Measurements from ENCODE around the gene PTPN23. TPM values are rescaled to one million over a fixed set of nuclear protein-coding genes. Genes with fewer than 3 reads are reported as not detected.

PTPN23 gene
- total RNA-seq, 6 experiments from 2014 or later: 14.9 to 25.8 (median 16.9) TPM

DNA sequence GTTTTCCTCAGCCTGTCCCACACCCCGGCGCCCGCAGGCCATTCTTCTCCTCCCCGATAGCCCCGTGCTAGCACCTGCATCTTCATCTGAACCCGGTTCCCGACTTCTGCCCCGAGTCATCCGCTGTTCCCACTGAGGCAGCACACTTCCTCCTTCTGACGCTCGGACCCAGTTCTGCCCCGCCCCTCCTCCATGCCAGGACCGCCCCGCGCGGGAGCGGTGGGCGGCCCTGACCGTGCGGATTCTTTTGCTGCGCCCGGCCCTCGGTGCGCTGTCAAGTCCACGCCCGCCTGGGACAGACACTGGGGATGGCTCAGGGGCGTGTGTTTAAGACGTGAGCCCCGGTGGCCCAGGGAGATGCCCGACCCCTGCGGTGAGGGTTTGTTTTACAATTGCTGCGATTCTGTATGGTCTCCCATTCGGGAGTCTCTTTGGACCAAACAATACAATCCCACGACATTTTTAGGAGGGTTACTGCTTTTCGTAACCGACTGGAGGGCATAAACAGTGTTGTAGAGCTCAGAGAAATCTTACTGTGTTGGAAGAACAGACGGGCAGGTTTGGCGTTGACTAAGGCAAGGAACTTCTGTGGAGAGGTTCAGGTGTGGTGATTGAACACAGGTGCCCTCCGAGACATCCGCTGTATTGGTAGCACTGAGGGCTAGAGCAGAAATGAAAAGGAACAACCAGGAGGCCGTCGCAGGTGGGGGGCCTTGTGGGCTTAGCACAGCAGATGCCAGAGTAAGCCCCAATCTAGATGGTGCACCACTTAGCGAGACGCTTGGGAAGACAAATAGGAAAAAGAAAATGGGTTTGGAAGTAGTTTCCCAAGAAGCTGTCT is 716 bp downstream of the PTPN23 start:
- Histone ChIP-seq H3K36me3 (no peaks in the 10 kb centered on the region), H3K4me3 (peak overlapping the region; percentile 95 to 99 (median 96)), H3K9me3 (no peaks in the 10 kb centered on the region), H3K4me1 (peaks cover 0 to 37% (median 11%) of the 10 kb centered on the region in 4 donors), H3K27ac (peak overlapping the region; percentile 67 to 96 (median 92)), H3K27me3 (no peaks in the 10 kb centered on the region)
- ATAC-seq: peak; percentile 69 to 76 (median 70)
- intact Hi-C loops (cut with DNase I): no loop called here
- TF ChIP-seq, protein P1, sequence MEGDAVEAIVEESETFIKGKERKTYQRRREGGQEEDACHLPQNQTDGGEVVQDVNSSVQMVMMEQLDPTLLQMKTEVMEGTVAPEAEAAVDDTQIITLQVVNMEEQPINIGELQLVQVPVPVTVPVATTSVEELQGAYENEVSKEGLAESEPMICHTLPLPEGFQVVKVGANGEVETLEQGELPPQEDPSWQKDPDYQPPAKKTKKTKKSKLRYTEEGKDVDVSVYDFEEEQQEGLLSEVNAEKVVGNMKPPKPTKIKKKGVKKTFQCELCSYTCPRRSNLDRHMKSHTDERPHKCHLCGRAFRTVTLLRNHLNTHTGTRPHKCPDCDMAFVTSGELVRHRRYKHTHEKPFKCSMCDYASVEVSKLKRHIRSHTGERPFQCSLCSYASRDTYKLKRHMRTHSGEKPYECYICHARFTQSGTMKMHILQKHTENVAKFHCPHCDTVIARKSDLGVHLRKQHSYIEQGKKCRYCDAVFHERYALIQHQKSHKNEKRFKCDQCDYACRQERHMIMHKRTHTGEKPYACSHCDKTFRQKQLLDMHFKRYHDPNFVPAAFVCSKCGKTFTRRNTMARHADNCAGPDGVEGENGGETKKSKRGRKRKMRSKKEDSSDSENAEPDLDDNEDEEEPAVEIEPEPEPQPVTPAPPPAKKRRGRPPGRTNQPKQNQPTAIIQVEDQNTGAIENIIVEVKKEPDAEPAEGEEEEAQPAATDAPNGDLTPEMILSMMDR (IDR thresholded peaks at IDR 0.05): no peak
- TF ChIP-seq POLR2A (IDR thresholded peaks at IDR 0.05): peak; percentile 39
- peak; percentile 85 to 91 (median 87) for DNase-seq
- WGBS (ENCODE audit: insufficient coverage, low coverage, low lambda C conversion rate, missing lambda C conversion rate): 8% methylated on average over 33 of the region's 44 CpGs

- Histone ChIP-seq H3K36me3 (no peaks in the 10 kb centered on the region), H3K4me3 (no peak overlapping the region), H3K27me3 (no peaks in the 10 kb centered on the region), H3K27ac (no peak overlapping the region), H3K4me1 (peaks cover 0 to 29% (median 11%) of the 10 kb centered on the region in 4 donors), H3K9me3 (no peaks in the 10 kb centered on the region)
- intact Hi-C loops (cut with DNase I): no loop called here
- no peak for TF ChIP-seq POLR2A (IDR thresholded peaks at IDR 0.05)
- TF ChIP-seq, protein P1 (IDR thresholded peaks at IDR 0.05): no peak
- DNase-seq: no peak
- ATAC-seq: no peak
- 81% methylated on average over 3 of the region's 4 CpGs for WGBS (ENCODE audit: insufficient coverage, low coverage, low lambda C conversion rate, missing lambda C conversion rate)
Observed at GRCh38 chr3:47384425-47384824, 3.6 kb downstream of the PTPN23 start.

DNA sequence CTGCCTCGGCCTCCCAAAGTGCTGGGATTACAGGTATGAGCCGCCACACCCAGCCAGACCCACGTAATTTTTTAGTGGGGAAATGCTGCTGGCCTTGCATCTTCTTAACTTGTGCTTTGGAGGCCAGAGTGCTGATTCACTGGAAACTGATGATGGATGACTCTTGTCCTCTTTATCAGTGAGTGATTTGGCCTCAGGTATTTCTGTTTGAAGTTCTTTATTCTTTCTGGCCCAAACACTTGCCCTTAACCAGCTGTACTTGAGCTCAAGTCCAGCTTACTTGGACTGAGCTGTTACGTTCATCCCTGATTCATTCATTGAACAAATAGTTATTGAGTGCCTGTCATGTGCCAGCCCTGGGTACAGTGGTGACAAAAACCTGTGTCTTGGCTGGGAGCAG is 4.2 kb downstream of the PTPN23 start:
- no peak for DNase-seq
- intact Hi-C loops (cut with DNase I): no loop called here
- peak in 1 of 4 donors; percentile 0 for ATAC-seq
- Histone ChIP-seq H3K27me3 (no peaks in the 10 kb centered on the region), H3K36me3 (no peaks in the 10 kb centered on the region), H3K4me3 (no peak overlapping the region), H3K27ac (no peak overlapping the region), H3K9me3 (no peaks in the 10 kb centered on the region), H3K4me1 (peaks cover 0 to 23% (median 11%) of the 10 kb centered on the region in 4 donors)
- WGBS (ENCODE audit: insufficient coverage, low coverage, low lambda C conversion rate, missing lambda C conversion rate): 75% methylated on average over 3 of the region's 4 CpGs
- TF ChIP-seq, protein P1 (IDR thresholded peaks at IDR 0.05): no peak
- no peak for TF ChIP-seq POLR2A (IDR thresholded peaks at IDR 0.05)

DNA sequence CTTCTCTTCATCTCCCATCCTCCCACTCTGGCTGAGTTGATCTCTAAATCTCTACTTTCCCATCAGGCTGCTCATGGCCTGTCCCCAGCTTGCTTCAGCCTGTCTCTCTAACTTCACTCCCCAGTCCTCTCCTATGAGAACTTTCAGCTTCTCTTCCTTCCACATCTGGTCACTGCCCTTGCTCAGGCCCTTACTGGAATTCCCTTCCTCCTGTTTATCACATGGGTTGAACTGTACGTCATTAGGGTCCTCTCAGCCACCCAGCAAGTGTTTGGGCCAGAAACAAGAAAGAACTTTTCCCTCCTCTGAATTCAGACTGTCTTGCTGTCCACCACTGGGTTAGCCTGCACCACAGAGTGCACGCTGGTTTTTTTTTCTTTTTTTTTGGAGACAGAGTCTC is 5.0 kb downstream of the PTPN23 start:
- 78% methylated on average over 2 of the region's 2 CpGs for WGBS (ENCODE audit: insufficient coverage, low coverage, low lambda C conversion rate, missing lambda C conversion rate)
- no peak for TF ChIP-seq POLR2A (IDR thresholded peaks at IDR 0.05)
- TF ChIP-seq, protein P1 (IDR thresholded peaks at IDR 0.05): no peak

More for the DNA sequence above, 5.0 kb downstream of the PTPN23 start:
- Histone ChIP-seq H3K36me3 (no peaks in the 10 kb centered on the region), H3K27me3 (no peaks in the 10 kb centered on the region), H3K9me3 (no peaks in the 10 kb centered on the region), H3K27ac (no peak overlapping the region), H3K4me1 (peaks cover 0 to 22% (median 11%) of the 10 kb centered on the region in 4 donors), H3K4me3 (no peak overlapping the region)
- ATAC-seq (no peak), DNase-seq (no peak)
- intact Hi-C loops (cut with DNase I): no loop called here

Measured in right lobe of liver (tissue), 6 donors.